IMR-90 (cell line): ENCODE results near the gene SLC46A2. TPM values are rescaled to one million over a fixed set of nuclear protein-coding genes. Genes with fewer than 3 reads are reported as not detected.

ENCODE experiments used
- ATAC-seq: fragments of 200-7000 bp; cut with Tn5 transposase; 2 replicates; pipeline ENCODE4 v1.9.1; 2020; ENCODE audit warnings: low read depth, mild to moderate bottlenecking, moderate library complexity
- BruUV-seq: library from RNA; stranded (reverse); fragments of 400-500 nt; replicated peaks from 2 replicates; lab custom pipeline; 2021; lab: Mats Ljungman, UMichigan
- CTCF ChIA-PET: fragments of 300-600 bp; formaldehyde crosslinking; extraction: SDS; loops from one replicate; lab custom pipeline; 2021; ENCODE audit warnings: antibody characterized with exemption; lab: Yijun Ruan, JAX
- POLR2A ChIA-PET: fragments of 300-600 bp; sonication (Branson Sonifier 250); formaldehyde crosslinking; loops from one replicate; lab custom pipeline; 2022; ENCODE audit warnings: antibody characterized with exemption; ENCODE audit not compliant: unreplicated experiment; lab: Charles Lee
- DNase-seq: peaks from one replicate; pipeline ENCODE4 v3.0.0; 2013
- H2AFZ ChIP-seq: replicated peaks from 2 replicates; pipeline ENCODE3; 2013; ENCODE audit warnings: low read length, mild to moderate bottlenecking; ENCODE audit not compliant: poor library complexity
- H2AK5ac ChIP-seq: 2 replicates; pipeline ENCODE4 v1.6.1; 2013; ENCODE audit warnings: low read depth, low read length, inconsistent platforms
- H2AK9ac ChIP-seq: replicated peaks from 2 replicates; pipeline ENCODE3; 2013; ENCODE audit warnings: mild to moderate bottlenecking, low read depth, low read length, moderate library complexity; ENCODE audit not compliant: poor library complexity
- H2BK120ac ChIP-seq: 2 replicates; pipeline ENCODE4 v1.6.1; 2013; ENCODE audit warnings: low read depth, low read length, inconsistent platforms
- H2BK15ac ChIP-seq: 3 replicates; pipeline ENCODE4 v1.6.1; 2013; ENCODE audit warnings: low read depth, low read length, inconsistent platforms
- H2BK20ac ChIP-seq: 2 replicates; pipeline ENCODE4 v1.6.1; 2013; ENCODE audit warnings: low read depth, mild to moderate bottlenecking, inconsistent platforms, low read length, moderate library complexity
- H2BK5ac ChIP-seq: 2 replicates; pipeline ENCODE4 v1.6.1; 2013; ENCODE audit warnings: mild to moderate bottlenecking, low read depth, low read length, inconsistent platforms; ENCODE audit not compliant: poor library complexity, severe bottlenecking
- H3K14ac ChIP-seq: replicated peaks from 2 replicates; pipeline ENCODE4 v1.6.1; 2013; ENCODE audit warnings: low read depth, low read length, inconsistent platforms
- H3K18ac ChIP-seq: 2 replicates; pipeline ENCODE4 v1.6.1; 2013; ENCODE audit warnings: low read depth, low read length, control low read depth
- H3K23ac ChIP-seq: 2 replicates; pipeline ENCODE4 v1.6.1; 2013; ENCODE audit warnings: low read depth, low read length, inconsistent platforms
- H3K27ac ChIP-seq: 2 replicates; pipeline ENCODE4 v1.5.1; 2013; ENCODE audit warnings: mild to moderate bottlenecking, control low read depth, low read length; ENCODE audit not compliant: insufficient read depth
- H3K27me3 ChIP-seq: 2 replicates; pipeline ENCODE4 v1.6.1; 2013; ENCODE audit warnings: low read length; ENCODE audit not compliant: control insufficient read depth, insufficient read depth
- H3K36me3 ChIP-seq: 2 replicates; pipeline ENCODE4 v1.6.1; 2013; ENCODE audit warnings: low read length, mixed read lengths; ENCODE audit not compliant: control insufficient read depth, insufficient read depth
- H3K4ac ChIP-seq: 2 replicates; pipeline ENCODE4 v1.6.1; 2013; ENCODE audit warnings: low read depth, low read length, inconsistent platforms
- H3K4me1 ChIP-seq: 2 replicates; pipeline ENCODE4 v1.6.1; 2013; ENCODE audit warnings: low read length, mixed read lengths; ENCODE audit not compliant: control insufficient read depth, insufficient read depth
- H3K4me2 ChIP-seq: 2 replicates; pipeline ENCODE4 v1.6.1; 2013; ENCODE audit warnings: low read depth, mild to moderate bottlenecking, control low read depth, low read length, moderate library complexity
- H3K4me3 ChIP-seq: 2 replicates; pipeline ENCODE4 v1.5.1; 2013; ENCODE audit warnings: low read depth, mild to moderate bottlenecking, control low read depth, low read length, moderate library complexity; ENCODE audit not compliant: insufficient read depth
- H3K56ac ChIP-seq: 2 replicates; pipeline ENCODE4 v1.6.1; 2013; ENCODE audit warnings: low read length, inconsistent platforms; ENCODE audit not compliant: insufficient read depth; ENCODE audit errors: extremely low read depth
- H3K79me1 ChIP-seq, 2 experiments: 2 replicates each; pipeline ENCODE4 v1.6.1; 2013; ENCODE audit warnings: low read length in 2 of 2, inconsistent platforms in 1 of 2, low read depth in 1 of 2
- H3K9ac ChIP-seq: 2 replicates; pipeline ENCODE4 v1.6.1; 2013; ENCODE audit warnings: low read depth, low read length, control low read depth
- H3K9me1 ChIP-seq: 2 replicates; pipeline ENCODE4 v1.6.1; 2013; ENCODE audit warnings: low read length, inconsistent platforms; ENCODE audit not compliant: insufficient read depth
- H3K9me3 ChIP-seq: 2 replicates; pipeline ENCODE4 v1.6.1; 2013; ENCODE audit warnings: low read length; ENCODE audit not compliant: control insufficient read depth, insufficient read depth
- H4K20me1 ChIP-seq: 2 replicates; pipeline ENCODE4 v1.6.1; 2013; ENCODE audit warnings: low read length, inconsistent platforms; ENCODE audit not compliant: insufficient read depth
- H4K5ac ChIP-seq: 2 replicates; pipeline ENCODE4 v1.6.1; 2013; ENCODE audit warnings: mild to moderate bottlenecking, low read depth, low read length, control low read depth
- H4K8ac ChIP-seq, 2 experiments: 2 replicates each; pipeline ENCODE4 v1.6.1; 2013; ENCODE audit warnings: low read depth in 2 of 2, low read length in 2 of 2, control low read depth in 1 of 2, inconsistent platforms in 1 of 2
- H4K91ac ChIP-seq: 2 replicates; pipeline ENCODE4 v1.6.1; 2013; ENCODE audit warnings: low read depth, low read length, inconsistent platforms; ENCODE audit not compliant: insufficient read depth
- MAZ ChIP-seq: IDR thresholded peaks from 2 replicates; pipeline ENCODE4 v1.6.1; 2012; ENCODE audit warnings: low read depth, mild to moderate bottlenecking, low read length, improper control_type of control experiment, moderate library complexity, borderline replicate concordance
- WGBS, 2 experiments: methylation state at CpG; one replicate each; pipeline versions ENCODE4 v1.1.5 to v1.1.7; 2013; ENCODE audit warnings: missing lambda C conversion rate in 2 of 2; ENCODE audit not compliant: insufficient read length in 1 of 2; ENCODE audit errors: extremely low coverage in 2 of 2; 5-methylcytosine and 5-hydroxymethylcytosine counted together
- dilution Hi-C: fragments of 300-500 bp; cut with HindIII; formaldehyde crosslinking; loops from one replicate; pipeline ENCODE4 v1.14.3; 2018; ENCODE audit warnings: low sequenced_read_pairs; ENCODE audit not compliant: unreplicated experiment
- in situ Hi-C: fragments of 300-500 bp; cut with MboI; formaldehyde crosslinking; loops from 3 replicates; pipeline ENCODE4 v1.14.3; 2019; ENCODE audit warnings: low sequenced_read_pairs, inconsistent platforms, mixed read lengths
- intact Hi-C: fragments of 100-400 bp; cut with micrococcal nuclease; formaldehyde crosslinking; loops from 2 replicates; pipeline ENCODE4 v1.10.0; 2022
- polyA plus RNA-seq, 3 experiments: library from polyadenylated mRNA; depleted of rRNA; stranded (reverse); fragments of >200 nt; gene quantifications; 2 replicates each; pipeline ENCODE4 v1.2.3, GENCODE V29; 2012; ENCODE audit warnings: low replicate concordance in 1 of 3
- total RNA-seq: library from RNA; depleted of rRNA; stranded (reverse); fragments of >200 nt; gene quantifications from 2 replicates; pipeline ENCODE4 v1.2.3, GENCODE V29; 2012
- TF ChIP-seq, protein P1 (sequence below): conservative IDR thresholded peaks from 2 replicates; pipeline ENCODE4 v1.5.1; 2012; ENCODE audit warnings: mild to moderate bottlenecking, low read depth, low read length, improper control_type of control experiment

SLC46A2 gene
- total and polyA plus RNA-seq, 2 of the 4 experiments (the other 2 are of a cell fraction) = not detected

DNA sequence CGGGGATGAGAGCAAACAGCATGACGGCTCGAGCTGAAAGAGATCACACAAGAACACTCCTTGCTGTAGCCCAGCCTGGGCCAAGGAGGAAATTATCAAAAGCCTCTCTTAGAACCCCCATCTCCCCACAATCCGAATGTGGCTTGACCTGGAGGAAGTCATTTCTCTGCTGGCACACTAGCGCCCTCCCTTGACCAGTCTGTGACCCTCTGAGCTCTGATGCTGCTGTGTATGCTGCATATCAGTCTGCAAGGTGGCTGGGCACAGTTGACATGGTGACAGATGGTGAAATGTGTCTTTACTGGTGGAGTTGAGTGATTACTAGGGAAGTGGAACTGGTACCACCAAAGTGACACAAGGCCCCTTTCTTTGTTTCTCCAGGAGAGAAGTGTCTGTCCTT is 3.3 kb downstream of the SLC46A2 start:
- BruUV-seq = no TSS peak
- Histone ChIP-seq H3K9ac (no peak overlapping the region), H3K18ac (no peak overlapping the region), H3K27ac (no peak overlapping the region), H4K5ac (no peak overlapping the region), H3K4me2 (no peak overlapping the region), H3K14ac (no peak overlapping the region), H3K23ac (no peak overlapping the region), H3K36me3 (no peaks in the 10 kb centered on the region), H4K20me1 (no peaks in the 10 kb centered on the region), H3K4ac (no peak overlapping the region), H2AK5ac (no peak overlapping the region), H2BK15ac (no peak overlapping the region), H2AK9ac (no peak overlapping the region), H4K8ac (no peak overlapping the region), H2AFZ (no peak overlapping the region), H3K9me3 (no peaks in the 10 kb centered on the region), H3K56ac (no peak overlapping the region), H3K79me1 (no peaks in the 10 kb centered on the region), H3K4me3 (no peak overlapping the region), H3K4me1 (peaks cover 3% of the 10 kb centered on the region), H2BK120ac (no peak overlapping the region), H3K9me1 (no peaks in the 10 kb centered on the region; the same call in 1 of the 2 replicates), H2BK20ac (no peak overlapping the region), H3K27me3 (peaks cover 25% of the 10 kb centered on the region), H4K91ac (no peak overlapping the region), H2BK5ac (no peak overlapping the region)
- in situ Hi-C loops = no loop called here
- no peak for ATAC-seq
- ChIA-PET POLR2A (no interaction called here), CTCF (no interaction called here)
- no peak for TF ChIP-seq MAZ
- TF ChIP-seq, protein P1, sequence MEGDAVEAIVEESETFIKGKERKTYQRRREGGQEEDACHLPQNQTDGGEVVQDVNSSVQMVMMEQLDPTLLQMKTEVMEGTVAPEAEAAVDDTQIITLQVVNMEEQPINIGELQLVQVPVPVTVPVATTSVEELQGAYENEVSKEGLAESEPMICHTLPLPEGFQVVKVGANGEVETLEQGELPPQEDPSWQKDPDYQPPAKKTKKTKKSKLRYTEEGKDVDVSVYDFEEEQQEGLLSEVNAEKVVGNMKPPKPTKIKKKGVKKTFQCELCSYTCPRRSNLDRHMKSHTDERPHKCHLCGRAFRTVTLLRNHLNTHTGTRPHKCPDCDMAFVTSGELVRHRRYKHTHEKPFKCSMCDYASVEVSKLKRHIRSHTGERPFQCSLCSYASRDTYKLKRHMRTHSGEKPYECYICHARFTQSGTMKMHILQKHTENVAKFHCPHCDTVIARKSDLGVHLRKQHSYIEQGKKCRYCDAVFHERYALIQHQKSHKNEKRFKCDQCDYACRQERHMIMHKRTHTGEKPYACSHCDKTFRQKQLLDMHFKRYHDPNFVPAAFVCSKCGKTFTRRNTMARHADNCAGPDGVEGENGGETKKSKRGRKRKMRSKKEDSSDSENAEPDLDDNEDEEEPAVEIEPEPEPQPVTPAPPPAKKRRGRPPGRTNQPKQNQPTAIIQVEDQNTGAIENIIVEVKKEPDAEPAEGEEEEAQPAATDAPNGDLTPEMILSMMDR = 0 out of 2 replicates have a peak, but pooled peaks have one; percentile 11
- no peak for DNase-seq
- WGBS, 2 experiments = no CpG with 5 or more reads among the region's 5 CpGs
- dilution Hi-C loops = no loop called here
- intact Hi-C loops = no loop called here
